RPMI8226 (cell line): ENCODE measurements around the gene ME3.

Experiments used
- DNase-seq: peaks from one replicate; pipeline ENCODE4 v3.0.0-alpha.2; 2015

Gene ME3

DNA sequence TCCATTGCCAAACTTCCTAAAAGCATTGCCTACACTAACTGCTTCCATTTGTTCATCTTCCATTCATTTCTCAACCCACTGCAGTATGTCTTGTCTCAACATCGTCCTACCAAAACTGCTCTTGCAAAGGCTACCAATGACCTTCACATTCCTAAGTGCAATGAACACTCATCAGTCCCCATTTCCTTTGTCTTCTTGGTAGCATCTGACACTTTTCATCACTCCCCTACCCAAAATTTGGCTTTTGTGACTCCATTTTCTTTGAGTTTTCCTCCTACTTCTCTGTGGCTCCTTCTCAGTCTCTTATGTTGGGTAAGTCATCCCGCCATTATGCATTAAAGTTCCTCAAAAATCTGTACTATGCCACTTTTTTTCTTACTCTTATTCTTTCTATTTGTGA lies 162.3 kb downstream of the ME3 start:
- no peak for DNase-seq

DNA sequence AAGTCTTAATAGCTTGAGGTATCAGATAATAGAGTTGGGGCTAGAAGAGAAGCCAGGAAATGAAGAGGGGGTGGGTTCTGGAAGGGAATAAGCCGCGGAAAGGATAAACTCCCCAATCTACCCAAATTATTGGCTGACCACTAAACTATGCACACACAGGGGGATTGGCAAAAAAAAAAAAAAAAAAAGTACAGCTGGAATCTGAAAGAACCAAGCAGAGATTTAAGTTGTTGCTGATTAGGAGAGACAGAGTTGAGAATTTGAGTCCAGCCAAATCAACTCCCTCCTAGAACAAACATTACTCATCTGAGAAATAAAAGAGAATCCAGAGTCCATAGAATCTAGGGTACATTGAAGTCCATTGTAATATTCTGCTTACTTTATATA lies 162.8 kb downstream of the ME3 start:
- DNase-seq, result no peak

- no peak for DNase-seq
These were observed 163.5 kb downstream of the ME3 start for GRCh38 chr11:86508604-86509587.

DNA sequence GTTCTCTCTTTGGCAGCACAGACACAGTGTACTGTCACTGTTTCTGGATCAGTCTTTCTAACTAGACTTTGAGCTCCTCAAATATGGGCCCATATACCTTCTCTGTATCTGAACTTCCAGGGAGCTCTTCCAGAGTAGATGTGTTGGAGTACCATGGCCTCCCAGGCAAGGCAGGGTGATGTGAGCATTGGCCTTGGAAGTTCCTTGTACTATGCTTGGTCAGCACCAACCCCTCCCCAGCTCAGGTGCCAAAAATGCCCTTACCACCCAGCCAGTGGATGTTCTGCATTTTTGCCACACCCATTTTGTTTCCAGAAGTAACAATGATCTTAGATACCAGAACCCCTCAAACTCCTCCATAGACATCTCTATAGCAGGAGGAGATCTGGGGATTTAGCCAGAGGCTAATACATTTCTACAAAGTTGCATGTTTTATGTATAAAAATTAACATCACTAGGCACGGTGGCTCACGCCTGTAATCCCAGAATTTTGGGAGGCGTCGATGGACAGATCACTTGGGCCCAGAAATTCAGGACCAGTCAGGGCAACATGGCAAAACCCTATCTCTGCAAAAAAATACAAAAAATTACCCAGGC lies 165.1 kb downstream of the ME3 start:
- no peak for DNase-seq

DNA sequence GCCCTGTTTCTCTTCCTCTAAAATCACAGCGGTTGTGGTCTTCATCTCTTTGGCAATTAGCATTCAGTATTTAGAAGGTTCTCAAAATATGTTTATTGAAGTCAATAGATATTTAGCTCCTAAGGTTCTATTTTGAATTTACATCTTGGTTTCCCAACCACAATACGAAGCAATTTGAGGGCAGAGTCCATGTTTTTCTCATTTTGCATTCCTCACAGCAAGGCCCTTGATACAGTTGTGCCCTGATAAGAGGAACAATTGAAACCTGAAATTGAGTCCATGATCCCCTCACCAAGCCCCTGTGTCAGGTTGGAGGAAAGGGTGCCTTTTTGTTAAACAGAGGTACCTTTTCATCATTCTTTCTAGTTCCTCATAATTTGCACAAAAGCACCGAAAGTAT lies 166.2 kb downstream of the ME3 start:
- no peak for DNase-seq

- DNase-seq, result no peak
These were observed 169.3 kb downstream of the ME3 start for GRCh38 chr11:86503131-86503530.

GRCh38 chr11:86502137-86502642 lies 170.2 kb downstream of the ME3 start:
- DNase-seq, result no peak

DNA sequence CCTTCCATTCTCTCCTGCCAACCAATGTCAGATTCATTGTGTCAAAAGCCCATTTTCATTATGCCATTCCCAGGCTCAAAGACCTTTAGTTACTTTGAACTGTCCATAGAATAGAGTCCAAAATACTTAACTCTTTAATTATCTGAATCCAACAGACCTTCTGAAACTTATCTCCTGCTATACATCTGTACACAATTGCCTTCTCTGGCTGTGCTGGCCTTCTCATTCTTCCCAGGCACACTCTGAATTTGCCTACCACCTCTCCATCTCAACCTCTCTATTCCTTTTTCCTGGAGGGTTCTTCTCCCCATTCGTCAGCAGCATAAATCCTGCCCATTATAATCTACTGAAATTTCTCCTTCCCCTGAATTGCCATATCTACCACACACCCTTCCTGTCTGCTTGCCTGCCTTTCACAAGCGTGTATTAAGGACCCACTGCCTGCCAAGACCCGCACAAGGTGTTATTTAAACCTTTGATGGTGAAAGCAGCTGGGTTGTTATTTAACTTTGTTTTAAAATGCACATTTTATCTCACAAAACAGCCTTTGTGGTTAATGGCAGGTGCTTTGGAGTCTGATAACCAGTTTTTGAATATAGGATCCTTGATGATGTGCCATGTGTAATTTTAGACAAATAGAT lies 171.8 kb downstream of the ME3 start:
- DNase-seq, result no peak

- no peak for DNase-seq
These were observed 172.7 kb downstream of the ME3 start for GRCh38 chr11:86499723-86500129.

DNA sequence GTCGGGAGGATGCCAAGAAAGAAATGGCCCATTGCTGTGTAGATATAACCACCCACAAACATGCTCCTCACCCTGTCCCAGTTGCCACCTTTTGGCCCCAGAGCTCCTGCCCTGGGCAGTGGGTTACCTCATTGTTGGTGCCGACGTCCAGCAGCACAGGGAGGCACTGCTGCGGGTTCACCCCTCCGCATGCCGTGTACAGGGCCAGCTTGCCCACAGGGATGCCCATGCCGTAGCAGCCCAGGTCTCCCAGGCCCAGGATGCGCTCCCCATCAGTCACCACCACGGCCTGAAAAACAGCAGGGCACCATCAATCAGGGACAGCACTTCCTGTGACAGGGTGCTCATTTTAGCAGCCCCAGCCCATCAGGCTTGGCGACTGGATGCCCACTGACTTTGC lies 174.6 kb downstream of the ME3 start:
- no peak for DNase-seq

- DNase-seq, result no peak
These were observed 175.1 kb downstream of the ME3 start for GRCh38 chr11:86497310-86497709.

GRCh38 chr11:86495351-86495750 lies 177.1 kb downstream of the ME3 start:
- no peak for DNase-seq

DNA sequence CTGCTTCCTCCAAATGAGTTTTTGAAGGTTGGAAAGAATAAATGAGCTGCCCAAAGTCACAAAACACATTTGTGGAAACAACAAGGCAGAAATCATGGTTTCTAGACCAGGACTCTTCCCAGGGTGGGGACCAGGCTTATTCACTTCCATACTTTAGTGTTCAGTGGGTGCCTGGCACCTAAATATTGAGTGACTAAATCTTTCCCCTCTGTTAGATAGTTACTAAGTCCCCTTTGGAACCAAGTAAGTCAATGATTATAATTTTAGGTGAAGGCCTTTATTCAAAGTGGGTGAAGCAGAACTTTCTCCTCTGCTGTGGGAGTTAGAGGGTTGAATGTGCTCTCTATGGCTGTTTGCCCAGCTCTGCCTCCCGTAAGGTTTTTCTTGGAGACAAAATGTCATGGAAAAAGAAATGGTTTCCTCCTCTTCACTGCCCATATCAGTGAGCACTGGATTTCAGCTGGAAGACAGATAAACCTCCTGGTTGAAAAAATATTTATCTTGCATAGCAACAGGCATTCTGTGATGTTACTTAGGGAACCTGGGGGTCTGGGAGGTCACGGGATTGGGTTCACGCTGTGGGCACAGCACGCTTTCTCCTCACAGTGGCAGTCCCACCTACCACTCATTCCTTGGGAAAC lies 179.9 kb downstream of the ME3 start:
- no peak for DNase-seq

DNA sequence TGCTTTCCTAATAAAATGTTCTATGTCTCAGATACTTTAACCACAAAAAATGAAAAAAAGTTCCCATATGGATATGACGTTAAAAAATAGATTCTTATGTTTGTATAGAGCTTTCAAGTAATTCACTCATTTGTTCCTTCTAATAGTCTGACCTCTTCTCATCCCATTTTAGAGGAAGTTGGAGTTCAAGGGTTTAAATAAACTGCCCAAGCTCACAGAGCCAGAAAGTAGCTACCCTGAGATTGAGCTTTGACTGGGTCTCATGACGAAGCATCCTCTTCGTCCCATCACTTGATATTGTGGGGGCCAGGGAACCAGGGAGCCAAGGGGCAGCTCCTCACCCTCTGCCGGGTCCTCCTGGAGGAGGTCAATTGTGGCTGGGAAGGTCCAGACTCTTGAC lies 181.4 kb downstream of the ME3 start:
- no peak for DNase-seq

DNA sequence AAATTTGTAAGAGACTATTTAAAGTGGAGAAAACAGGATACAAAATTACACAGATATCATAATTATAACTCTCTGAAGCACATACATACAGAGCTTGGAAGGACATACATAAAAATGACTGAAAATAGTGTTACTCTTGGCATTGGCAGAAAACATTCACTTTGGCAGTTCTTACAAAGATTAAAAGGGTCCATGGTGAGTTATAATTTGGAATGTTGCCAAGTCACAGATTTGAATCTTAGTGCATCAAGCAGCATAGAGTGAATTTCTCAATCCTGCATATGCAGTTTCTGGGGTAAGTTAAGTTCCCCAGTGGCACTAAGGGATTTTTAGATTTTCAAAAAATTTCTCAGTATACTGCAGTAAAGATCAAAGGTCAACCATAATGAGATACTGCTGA lies 181.8 kb downstream of the ME3 start:
- no peak for DNase-seq

DNA sequence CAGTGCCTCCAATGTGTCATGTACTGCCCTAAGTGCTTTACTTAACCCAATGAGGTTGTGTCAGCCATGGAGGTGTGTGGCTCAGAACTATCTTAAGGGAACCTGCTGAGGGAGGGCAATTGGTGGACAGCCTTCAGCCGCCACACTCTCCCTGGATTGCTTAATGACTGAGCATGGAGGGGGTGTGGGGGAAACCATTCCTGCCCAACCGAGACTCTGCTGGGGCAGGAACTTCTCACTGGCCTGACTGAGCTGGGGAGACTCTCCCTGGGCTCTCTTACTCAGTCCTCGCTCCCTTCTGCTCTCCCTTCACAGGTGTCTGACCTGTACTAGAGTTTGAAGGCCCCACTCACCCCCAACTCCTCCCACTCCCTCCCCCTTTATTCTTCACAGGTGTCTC lies 183.0 kb downstream of the ME3 start:
- no peak for DNase-seq

- DNase-seq, result no peak
These were observed 183.9 kb downstream of the ME3 start for GRCh38 chr11:86488553-86488952.

DNA sequence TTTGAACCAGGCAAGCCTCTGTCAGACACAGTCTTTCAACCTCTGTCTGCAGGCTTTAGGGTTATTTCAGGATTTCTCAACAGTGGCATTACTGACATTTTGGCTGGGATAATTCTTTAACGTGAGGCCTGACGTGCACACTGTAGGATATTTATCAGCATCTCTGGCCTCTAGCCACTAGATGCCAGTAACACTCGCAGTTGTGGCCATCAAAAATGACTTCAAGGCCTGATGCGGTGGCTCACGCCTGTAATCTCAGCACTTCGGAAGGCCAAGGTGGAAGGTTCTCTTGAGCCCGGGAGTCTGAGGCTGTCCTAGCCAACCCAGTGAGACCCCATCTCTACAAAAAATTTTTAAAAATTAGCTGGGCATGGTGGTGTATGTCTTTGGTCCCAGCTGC lies 184.7 kb downstream of the ME3 start:
- no peak for DNase-seq

- no peak for DNase-seq
These were observed 186.0 kb downstream of the ME3 start for GRCh38 chr11:86486261-86487030.

DNA sequence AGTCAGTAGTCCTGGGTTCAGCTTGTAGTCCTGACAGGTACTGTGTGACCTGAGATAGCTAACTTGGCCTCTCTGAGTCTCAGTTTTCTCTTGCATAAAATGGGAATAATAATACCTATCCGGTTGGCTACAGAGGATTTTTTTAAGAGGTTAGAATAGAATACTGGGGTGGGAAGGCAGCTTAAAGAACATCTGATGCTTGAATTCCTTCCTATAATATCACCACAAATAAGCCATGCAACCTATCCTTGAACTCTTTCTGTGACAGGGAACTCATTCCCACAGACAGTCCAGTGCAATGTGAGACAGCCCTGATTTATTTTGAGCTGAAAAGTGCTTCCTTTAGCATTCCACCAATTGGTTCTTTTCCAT lies 187.6 kb downstream of the ME3 start:
- no peak for DNase-seq

DNA sequence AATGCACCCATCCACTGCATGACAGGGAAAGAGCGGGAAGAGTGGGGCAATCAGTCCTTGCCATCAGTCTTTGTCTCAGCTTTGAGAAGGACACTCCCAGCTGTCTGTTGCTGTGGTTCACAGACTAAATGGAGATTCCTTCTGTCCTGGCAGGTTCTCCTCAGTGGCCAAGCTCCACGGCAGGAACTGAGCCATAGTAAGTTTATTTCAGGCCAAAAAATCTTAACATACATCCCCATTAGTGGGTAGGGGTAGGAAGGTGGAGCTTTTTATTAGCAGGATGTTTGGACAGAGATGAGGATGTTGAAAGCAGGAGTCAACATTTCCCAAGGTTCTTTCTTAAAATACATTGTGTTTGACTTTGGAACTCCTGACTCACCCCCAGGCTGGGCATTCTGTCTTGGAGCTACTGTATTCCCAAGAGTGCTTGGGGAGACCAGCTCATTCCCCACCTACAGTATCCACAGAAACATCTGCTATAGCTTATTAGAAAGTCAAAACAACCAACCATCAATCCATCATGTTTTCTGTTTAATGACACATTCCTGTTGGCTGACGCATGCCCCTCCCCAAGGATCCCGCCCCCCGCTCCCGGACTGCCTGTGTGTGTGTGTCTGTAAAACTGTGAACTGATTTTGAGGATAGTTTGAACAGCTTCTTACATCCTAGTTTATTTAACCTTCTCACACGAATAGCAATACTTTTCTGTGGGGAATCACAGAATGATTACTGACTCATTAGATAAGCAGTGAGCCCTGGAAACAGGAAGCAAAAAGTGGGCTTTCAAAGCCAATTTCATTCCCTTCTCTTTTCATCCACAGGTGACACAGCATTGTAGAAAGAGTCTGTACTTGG lies 188.2 kb downstream of the ME3 start:
- no peak for DNase-seq

- no peak for DNase-seq
These were observed 188.8 kb downstream of the ME3 start for GRCh38 chr11:86483610-86483939.
